GM18858 (cell line): Measurements from ENCODE around the gene KLC3.
"Not testable (repeated sequence)": the region's sequence is repeated elsewhere in the genome, so short reads cannot be mapped to it uniquely, and the experiment has no call there.

Experiments used
- ATAC-seq: cut with Tn5 transposase; IDR thresholded peaks from one replicate; pipeline ENCODE4 v1.9.1; 2021; ENCODE audit not compliant: unreplicated experiment

KLC3 gene

DNA sequence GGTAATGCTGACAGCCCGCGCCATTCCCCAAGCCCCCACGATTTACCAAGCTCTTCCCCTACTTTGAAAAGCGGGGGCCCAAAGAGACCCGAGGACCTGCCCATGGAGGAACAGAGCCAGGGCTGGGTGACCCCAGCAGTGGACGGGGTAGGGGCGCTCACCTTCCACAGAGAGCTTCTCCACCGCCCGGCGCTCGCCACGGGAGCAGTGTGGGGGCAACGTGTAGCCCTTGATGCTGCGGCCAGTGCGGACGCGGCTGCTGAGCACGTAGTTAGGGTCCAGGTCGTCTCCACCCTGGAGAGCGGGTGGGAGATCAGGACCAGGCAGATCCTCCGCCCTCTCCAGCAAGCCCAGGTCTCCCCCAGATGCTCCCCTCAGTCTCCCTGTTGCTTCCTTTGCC is 25.2 kb upstream of the KLC3 start:
- ATAC-seq: no peak

GRCh38 chr19:45320997-45321775 is 19.4 kb upstream of the KLC3 start:
- no peak for ATAC-seq

DNA sequence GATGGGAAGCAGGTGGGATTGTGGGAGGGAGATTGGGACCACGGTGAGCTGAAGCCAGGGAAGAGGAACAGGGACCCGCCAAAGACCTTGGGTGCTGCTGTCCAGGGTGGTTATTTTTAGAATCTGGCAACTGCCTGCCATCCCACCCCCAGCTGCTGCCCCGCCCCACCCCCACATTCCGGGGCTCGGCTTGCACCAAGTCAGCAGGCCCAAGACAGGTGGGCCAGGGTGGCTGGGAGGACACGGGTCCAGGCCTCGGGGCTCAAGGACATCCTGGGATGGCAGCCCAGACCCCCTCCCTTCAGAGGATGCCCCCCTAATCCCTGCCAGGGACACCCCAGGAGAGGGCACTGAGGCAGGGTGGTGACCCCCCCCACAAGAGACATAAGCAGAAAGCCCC is 18.7 kb upstream of the KLC3 start:
- ATAC-seq: no peak

DNA sequence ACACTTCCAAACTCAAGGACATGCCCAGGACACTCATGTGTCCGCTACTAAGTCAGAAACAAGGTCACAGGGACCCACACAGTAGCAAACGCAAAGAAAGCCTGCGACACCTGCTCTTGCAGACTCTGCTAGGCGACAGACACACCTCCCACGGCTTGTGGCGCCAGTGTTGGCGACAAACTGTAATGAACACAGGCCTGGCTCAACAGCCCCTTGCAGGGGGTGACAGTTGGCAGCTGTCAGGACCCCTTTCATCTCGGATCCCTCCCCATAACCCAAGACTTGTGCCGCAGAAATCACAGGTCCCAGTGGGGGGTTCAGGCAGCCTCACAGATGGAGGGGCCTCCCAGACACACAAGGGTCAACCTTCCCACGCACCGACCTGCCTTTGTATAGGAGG is 18.2 kb upstream of the KLC3 start:
- no peak for ATAC-seq

DNA sequence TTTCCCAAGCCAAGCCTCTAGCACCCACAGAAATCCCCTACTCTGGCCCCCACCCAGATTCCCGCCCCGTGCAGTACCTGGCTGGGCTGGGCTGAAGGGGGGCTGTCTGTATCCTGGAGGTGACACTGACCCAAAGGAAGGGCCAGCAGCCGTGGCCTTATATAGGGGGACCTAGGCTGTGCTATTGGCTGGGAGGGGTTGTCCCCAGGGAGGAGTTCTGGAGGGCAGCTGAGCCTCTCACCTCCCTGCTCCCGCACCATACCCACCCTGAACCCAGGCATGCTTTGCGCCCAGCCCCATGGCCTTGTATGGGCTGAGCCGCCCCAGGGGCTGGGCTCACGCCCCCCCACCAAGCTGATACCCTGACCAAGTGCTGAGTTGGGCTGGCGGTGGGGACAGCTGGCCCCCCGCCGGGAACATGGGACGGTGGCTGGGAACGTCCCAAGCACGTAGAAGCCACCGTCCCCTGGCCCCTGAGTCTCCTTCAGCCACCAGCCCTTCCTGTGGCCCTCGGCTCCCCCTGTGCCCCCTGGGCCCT is 17.7 kb upstream of the KLC3 start, which contains the start of gene CKM:
Gene CKM, minus strand, starts transcription at position 132 of the 538 bp plus-strand sequence. CDS start 3,162 bp downstream, outside the sequence.
- ATAC-seq: no peak

- no peak for ATAC-seq
These were observed 16.9 kb upstream of the KLC3 start for GRCh38 chr19:45323671-45324081.

DNA sequence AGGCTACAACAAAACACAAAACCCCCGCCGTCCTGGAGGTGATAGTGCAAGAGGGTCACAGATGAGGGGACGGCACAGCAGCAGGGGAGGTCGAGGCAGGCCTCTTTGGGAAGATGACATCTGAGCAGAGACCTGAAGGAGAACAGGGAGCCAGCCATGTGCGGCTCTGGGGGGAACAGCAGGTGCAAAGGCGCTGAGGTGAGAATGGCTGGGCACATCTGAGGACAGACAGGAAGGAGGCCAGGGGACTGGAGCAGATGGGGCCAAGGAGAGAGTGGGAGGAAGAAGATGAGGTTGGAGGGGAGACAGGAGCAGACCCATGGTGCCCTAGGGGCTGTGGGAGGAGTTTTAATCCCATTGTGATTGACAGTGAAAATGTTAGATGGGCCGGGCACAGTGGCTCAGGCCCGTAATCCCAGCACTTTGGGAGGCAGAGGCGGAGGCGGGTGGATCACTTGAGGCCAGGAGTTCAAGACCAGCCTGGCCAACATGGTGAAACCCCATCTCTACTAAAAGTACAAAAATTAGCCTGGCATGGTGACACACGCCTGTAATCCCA is 16.1 kb upstream of the KLC3 start:
- ATAC-seq: no peak

- no peak for ATAC-seq
These were observed 13.0 kb upstream of the KLC3 start for GRCh38 chr19:45327404-45328143.

DNA sequence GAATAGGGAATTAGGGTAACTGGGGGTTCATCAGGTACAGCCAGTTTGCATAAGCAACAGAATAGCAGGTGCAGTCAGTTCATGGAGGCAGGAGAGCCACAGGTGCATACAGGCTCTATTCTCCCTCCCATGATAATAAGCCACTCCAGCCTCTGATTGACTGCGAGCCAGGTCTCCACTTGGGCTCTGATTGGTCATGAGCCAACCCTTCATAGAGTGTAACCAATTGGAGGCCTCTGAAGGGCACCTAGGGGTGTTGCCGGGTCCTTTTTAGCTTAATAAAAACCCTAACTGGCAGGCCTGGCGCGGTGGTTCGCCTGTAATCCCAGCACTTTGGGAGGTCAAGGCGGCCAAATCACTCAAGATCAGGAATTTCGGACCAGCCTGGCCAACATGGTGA is 9.1 kb upstream of the KLC3 start:
- no peak for ATAC-seq

DNA sequence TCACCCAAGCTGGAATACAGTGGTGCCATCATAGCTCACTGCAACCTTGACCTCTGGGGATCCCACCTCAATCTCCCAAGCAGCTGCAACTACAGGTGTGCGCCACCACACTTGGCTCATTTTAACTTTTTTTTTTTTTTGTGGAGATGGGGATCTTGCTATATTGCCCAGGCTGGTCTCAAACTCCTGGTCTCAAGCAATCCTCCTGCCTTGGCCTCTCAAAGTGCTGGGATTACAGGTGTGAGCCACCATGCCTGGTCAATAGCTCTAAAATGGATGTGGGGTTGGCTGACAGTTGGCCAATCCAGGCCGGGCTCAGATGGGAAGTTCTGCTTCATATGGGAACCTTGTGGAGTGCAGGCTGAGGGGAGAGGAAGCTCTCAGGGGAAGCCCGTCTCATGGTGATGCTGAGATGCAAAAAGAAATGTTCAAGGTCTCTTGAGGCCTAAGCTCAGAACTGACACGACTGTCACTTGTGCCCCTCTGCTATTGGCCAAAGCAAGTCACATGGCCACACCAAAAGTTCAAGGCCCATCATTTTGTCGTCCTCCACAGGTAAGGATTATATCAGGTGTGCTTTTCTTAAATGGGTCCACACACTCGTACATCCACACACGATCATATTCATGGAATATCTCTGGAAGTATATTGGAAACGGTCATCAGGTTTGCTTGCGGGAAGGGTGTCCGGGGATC is 6.8 kb upstream of the KLC3 start:
- ATAC-seq: no peak

DNA sequence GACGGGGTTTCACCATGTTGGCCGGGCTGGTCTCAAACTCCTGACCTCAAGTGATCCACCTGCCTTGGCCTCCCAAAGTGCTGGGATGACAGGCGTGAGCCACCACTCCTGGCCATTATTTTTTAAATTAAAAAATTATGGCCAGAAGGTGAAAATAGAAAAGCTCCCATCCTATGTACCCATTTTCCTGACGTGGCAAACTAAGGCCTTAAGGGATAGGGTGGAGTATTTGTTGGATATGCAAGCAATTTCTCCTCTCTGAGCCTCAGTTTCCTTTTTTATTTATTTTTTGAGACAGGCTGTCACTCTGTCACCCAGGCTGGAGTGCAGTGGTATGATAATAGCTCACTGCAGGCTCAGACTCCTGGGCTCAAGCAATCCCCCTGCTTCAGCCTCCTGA is 5.7 kb upstream of the KLC3 start:
- not testable (repeated sequence) for ATAC-seq

GRCh38 chr19:45336696-45337251 is 3.8 kb upstream of the KLC3 start:
- no peak for ATAC-seq

DNA sequence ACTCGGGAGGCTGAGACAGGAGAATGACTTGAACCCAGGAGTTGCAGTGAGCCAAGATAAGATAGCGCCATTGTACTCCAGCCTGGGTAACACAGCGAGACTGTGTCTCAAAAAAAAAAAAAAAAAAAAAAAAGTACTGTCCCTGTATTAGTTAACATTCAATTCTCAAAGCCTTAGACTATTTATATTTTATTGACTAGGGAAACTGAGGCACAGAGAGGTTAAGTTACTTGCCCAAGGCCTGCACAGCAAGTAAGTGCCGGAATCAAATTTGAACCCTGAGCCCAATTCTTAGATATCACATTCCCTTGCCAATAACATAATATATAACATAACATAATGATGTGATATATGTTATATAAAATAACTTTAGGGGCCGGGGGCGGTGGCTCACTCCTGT is 921 bp upstream of the KLC3 start:
- no peak for ATAC-seq

GRCh38 chr19:45340899-45341453 is 426 bp downstream of the KLC3 start:
- no peak for ATAC-seq

GRCh38 chr19:45342911-45343310 is 2.4 kb downstream of the KLC3 start:
- no peak for ATAC-seq

GRCh38 chr19:45344621-45345505 is 4.3 kb downstream of the KLC3 start:
- ATAC-seq: no peak

- ATAC-seq: no peak
These were observed 4.9 kb downstream of the KLC3 start for GRCh38 chr19:45345506-45345860.

- ATAC-seq: no peak
These were observed 5.9 kb downstream of the KLC3 start for GRCh38 chr19:45346449-45346848.

- no peak for ATAC-seq
These were observed 7.2 kb downstream of the KLC3 start for GRCh38 chr19:45347570-45348366.
